Gastroesophageal sphincter (tissue), 3 donors: ENCODE measurements around the gene CCDC9.

Experiments used
- POLR2A ChIP-seq, 2 donors: fragments of 450-650 bp; IDR thresholded peaks; one replicate each; pipeline ENCODE4 v1.6.1; 2017; ENCODE audit warnings: antibody characterized with exemption in 2 of 2, mild to moderate bottlenecking in 2 of 2, moderate library complexity in 1 of 2
- POLR2AphosphoS5 ChIP-seq: sonication (generic); formaldehyde crosslinking; IDR thresholded peaks from one replicate; pipeline ENCODE4 v1.6.1; 2017; ENCODE audit warnings: antibody characterized with exemption
- TF ChIP-seq, protein P1 (sequence below), 4 experiments: fragments of 200-600 bp in 2 of 4; fragments of 450-650 bp in 2 of 4; sonication (generic) in 1 of 4; IDR thresholded peaks; one replicate each; pipeline ENCODE4 v1.5.1; 2017 to 2019; ENCODE audit warnings: antibody characterized with exemption in 4 of 4, mild to moderate bottlenecking in 2 of 4, moderate library complexity in 2 of 4

- TF ChIP-seq, protein P1, sequence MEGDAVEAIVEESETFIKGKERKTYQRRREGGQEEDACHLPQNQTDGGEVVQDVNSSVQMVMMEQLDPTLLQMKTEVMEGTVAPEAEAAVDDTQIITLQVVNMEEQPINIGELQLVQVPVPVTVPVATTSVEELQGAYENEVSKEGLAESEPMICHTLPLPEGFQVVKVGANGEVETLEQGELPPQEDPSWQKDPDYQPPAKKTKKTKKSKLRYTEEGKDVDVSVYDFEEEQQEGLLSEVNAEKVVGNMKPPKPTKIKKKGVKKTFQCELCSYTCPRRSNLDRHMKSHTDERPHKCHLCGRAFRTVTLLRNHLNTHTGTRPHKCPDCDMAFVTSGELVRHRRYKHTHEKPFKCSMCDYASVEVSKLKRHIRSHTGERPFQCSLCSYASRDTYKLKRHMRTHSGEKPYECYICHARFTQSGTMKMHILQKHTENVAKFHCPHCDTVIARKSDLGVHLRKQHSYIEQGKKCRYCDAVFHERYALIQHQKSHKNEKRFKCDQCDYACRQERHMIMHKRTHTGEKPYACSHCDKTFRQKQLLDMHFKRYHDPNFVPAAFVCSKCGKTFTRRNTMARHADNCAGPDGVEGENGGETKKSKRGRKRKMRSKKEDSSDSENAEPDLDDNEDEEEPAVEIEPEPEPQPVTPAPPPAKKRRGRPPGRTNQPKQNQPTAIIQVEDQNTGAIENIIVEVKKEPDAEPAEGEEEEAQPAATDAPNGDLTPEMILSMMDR (IDR thresholded peaks at IDR 0.05) = peak in 3 of 4 experiments; percentile 27 to 35 (median 34)
- TF ChIP-seq POLR2A (IDR thresholded peaks at IDR 0.05) = no peak
- TF ChIP-seq POLR2AphosphoS5 = no peak
Observed at GRCh38 chr19:47280183-47280797, 24.0 kb downstream of the CCDC9 start.
